NB4 (cell line): ENCODE data around the gene LRP6.

ENCODE experiments used
- DNase-seq: peaks from one replicate; pipeline ENCODE4 v3.0.0; 2010; ENCODE audit warnings: low read depth
- H3K4me3 ChIP-seq: one replicate; pipeline ENCODE4 v1.5.1; 2011; ENCODE audit warnings: mild to moderate bottlenecking, low read depth, low read length, moderate library complexity
- CTCF ChIP-seq: IDR thresholded peaks from one replicate; pipeline ENCODE4 v1.5.1; 2012; ENCODE audit warnings: low read depth, low read length
- MAX ChIP-seq: IDR thresholded peaks from 2 replicates; pipeline ENCODE4 v1.6.1; 2011; ENCODE audit warnings: low read depth, low read length
- MYC ChIP-seq: IDR thresholded peaks from 2 replicates; pipeline ENCODE4 v1.6.1; 2011; ENCODE audit warnings: low read depth, low read length
- POLR2A ChIP-seq: IDR thresholded peaks from 2 replicates; pipeline ENCODE4 v1.6.1; 2011; ENCODE audit warnings: mild to moderate bottlenecking; ENCODE audit not compliant: insufficient read length; ENCODE audit errors: extremely low read depth

The LRP6 gene

DNA sequence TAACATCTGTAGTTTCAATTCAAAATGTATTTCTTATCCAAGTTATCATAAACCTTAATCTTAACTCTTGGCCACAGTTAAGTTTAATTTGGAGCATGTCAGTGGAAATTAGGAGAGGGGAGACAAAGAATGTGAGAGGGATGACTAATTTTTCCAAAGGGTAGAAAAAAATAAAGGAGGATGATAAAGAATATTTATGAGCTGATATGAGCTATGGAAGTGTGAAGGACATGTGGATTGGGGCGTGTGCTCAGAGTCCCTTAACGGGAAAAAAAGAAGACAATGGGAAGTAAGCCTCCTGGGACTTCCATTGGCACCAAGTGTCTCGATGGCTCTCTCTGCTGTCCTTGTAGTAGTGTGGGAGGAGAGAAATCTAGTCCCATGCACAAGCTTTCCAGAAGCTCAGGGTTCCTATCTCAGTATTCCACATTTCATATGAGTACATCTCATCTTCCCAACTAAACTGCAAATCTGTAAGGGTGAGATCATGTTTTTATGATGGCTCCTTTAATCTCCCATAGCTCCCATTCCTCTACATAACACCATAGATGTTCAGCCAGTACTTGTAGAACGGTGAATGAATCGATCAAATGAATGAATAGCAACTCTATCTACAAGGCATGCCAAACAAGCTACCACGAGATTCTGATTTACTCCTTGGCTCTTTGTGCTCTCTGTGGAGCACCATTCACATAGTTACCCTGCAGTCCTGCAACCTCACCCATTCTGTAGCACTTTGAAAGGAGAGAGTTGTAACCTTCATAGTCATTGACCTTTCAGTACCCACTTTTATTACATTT, 168.8 kb downstream of the LRP6 start:
- no peak for DNase-seq
- TF ChIP-seq CTCF (no peak), MYC (no peak), POLR2A (no peak), MAX (no peak)
- H3K4me3 ChIP-seq, result no peak overlapping the region

- no peak for DNase-seq
- TF ChIP-seq MAX (no peak), CTCF (no peak), POLR2A (no peak), MYC (no peak)
- H3K4me3 ChIP-seq, result no peak overlapping the region
Measured at GRCh38 chr12:12095021-12095420, 171.8 kb downstream of the LRP6 start.

DNA sequence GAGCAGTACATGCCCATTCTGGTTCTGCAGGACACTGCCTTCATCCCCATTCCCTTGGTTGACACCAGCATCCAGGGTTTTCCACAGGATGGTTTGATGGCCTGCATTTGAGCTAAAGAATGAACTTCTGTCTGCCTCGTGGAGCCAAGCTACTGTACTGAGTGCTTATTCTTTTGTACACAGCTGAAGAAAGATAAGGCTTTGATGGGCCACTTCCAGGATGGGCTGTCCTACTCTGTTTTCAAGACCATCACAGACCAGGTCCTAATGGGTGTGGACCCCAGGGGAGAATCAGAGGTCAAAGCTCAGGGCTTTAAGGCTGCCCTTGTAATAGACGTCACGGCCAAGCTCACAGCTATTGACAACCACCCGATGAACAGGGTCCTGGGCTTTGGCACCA, 172.4 kb downstream of the LRP6 start:
- no peak for DNase-seq
- no peak for TF ChIP-seq POLR2A
- TF ChIP-seq MAX, result no peak
- TF ChIP-seq CTCF, result no peak
- no peak for TF ChIP-seq MYC
- no peak overlapping the region for H3K4me3 ChIP-seq

DNA sequence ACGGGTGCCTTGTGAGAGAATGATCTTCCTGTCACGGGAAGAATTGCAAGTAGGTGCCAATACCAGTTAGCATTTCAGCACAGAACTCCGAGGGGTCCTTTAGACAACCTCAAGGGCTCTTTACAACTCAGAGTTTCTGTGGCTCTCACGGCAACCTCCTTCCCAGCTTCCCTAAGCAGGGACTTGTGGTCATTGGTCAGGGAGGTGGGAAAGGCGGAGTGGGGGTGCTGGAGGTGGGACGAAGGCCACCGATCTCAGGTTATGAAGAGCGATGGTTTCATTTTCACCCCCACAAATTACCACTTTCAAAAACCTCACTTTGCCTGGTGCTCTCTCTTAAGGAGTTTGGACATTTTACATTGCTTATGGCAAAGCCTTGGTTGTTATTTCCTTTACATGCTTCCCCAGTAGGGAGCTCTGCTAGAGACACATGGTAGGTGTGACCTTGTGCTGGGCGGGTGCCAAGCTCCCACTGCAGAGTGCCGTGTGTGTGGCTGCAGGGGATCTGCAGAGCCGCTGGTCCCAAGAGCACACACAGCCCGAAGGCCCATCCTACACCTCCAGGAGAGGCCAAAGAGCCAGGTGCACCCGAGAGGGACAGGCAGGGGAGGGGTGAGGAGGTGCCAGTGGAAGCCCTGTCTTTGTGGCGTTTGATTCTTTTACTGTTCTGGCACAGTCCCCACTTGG, 174.7 kb downstream of the LRP6 start:
- no peak for DNase-seq
- TF ChIP-seq CTCF (no peak), MAX (no peak), MYC (no peak), POLR2A (no peak)
- no peak overlapping the region for H3K4me3 ChIP-seq

DNA sequence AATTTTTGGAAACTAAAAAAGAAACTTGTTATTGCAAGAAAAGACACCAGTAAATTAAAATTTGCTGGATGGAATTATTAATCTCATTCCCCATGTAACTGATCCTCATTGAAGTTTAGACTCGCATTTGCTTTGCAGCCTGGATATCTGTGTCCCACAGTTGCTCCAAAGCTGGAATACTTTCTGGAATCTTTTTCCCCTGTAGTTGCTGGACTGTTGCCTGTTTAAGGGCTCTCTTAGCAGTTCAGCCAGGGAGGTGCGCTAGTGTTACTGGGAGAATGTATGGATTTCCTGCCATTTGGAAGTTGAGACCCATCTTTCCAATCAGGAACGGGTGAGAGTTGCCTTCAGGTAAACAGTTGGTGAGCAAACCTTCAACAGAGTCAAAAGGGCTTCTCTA, 175.8 kb downstream of the LRP6 start:
- TF ChIP-seq CTCF, result no peak
- no peak for TF ChIP-seq MAX
- TF ChIP-seq MYC, result no peak
- TF ChIP-seq POLR2A, result no peak
- DNase-seq, result no peak
- H3K4me3 ChIP-seq, result no peak overlapping the region
